SK-N-MC (cell line): ENCODE results near the gene OXSM.

Source experiments
- EZH2 ChIP-seq: fragments of 200-600 bp; sonication (generic); IDR thresholded peaks from one replicate; pipeline ENCODE4 v1.6.1; 2017; ENCODE audit warnings: antibody characterized with exemption
- POLR2AphosphoS5 ChIP-seq: IDR thresholded peaks from 2 replicates; pipeline ENCODE4 v1.6.1; 2012; ENCODE audit warnings: mild to moderate bottlenecking, low read depth, low read length, borderline replicate concordance

DNA sequence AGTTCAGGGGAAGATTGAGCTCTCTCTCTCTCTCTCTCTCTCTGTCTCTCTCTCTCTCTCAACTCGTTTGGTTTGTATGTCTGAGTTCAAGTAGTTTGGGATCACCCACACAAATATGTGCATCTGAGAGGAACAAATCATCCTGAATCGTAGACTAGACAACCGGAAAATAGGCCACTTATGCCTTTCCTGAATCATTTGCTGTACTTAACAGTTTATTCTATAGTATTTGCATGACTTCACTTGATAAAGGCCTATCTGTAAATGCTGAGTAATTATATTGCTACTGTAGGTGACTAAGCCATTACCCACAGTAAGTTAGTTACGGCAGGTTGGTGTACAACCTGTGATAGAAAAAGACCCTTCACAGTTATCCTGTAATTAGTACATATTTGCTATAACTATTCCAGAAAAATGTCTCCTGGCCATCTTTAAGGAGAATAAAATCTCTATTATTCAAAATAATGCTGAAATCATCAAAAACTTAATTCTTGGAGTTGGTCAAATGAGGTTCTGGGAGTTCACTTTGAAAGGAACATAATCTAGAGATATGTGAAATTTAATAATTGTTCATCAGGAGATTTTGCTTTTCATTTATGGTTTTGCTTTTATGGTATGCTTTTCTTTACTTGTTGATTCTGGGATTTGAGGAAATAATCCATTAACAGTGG is 31.1 kb downstream of the OXSM start:
- TF ChIP-seq EZH2, result no peak
- TF ChIP-seq POLR2AphosphoS5, result no peak; the same call in 1 of the 2 replicates
